NCI-H2107 treated with DMSO at 0.1 percent for 48 hours (cell line): ENCODE measurements around the gene MPG.

Experiments used
- DNase-seq: peaks from one replicate; lab custom pipeline; 2025; ENCODE audit not compliant: unreplicated experiment; lab: John Stamatoyannopoulos, UW

The MPG gene

GRCh38 chr16:66309-67182 is 11.5 kb upstream of the MPG start:
- DNase-seq = no peak

- no peak for DNase-seq
Observed at GRCh38 chr16:67183-67791, 10.7 kb upstream of the MPG start.

GRCh38 chr16:67884-68789 is 9.9 kb upstream of the MPG start:
- no peak for DNase-seq

GRCh38 chr16:69181-69580 is 8.8 kb upstream of the MPG start:
- DNase-seq = no peak

- no peak for DNase-seq
Observed at GRCh38 chr16:71210-71539, 6.8 kb upstream of the MPG start.

- no peak for DNase-seq
Observed at GRCh38 chr16:71540-72401, 6.3 kb upstream of the MPG start.

GRCh38 chr16:72561-73548 is 5.2 kb upstream of the MPG start, which contains the start of gene RHBDF1:
RHBDF1 (minus strand) TSS chr16:72631; CDS start chr16:65015, 7,616 bp downstream.
- DNase-seq = no peak

- no peak for DNase-seq
Observed at GRCh38 chr16:74051-74746, 3.8 kb upstream of the MPG start.

- DNase-seq = no peak
Observed at GRCh38 chr16:74747-75334, 3.2 kb upstream of the MPG start.

GRCh38 chr16:75580-76501 is 2.2 kb upstream of the MPG start:
- no peak for DNase-seq

GRCh38 chr16:76535-77272 is 1.3 kb upstream of the MPG start:
- no peak for DNase-seq

- DNase-seq = no peak
Observed at GRCh38 chr16:77273-77806, 685 bp upstream of the MPG start.

- no peak for DNase-seq
Observed at GRCh38 chr16:78444-79150, 572 bp downstream of the MPG start.

GRCh38 chr16:79151-80054 is 1.4 kb downstream of the MPG start:
- DNase-seq = no peak

GRCh38 chr16:83060-83603 is 5.1 kb downstream of the MPG start:
- DNase-seq = no peak
